ENCODE measurements around the gene BST1.

GRCh38 chr4:15683143-15683495 lies 19.7 kb upstream of the BST1 start:
- TF ChIP-seq CTCF (IDR thresholded peaks at IDR 0.05; ENCODE audit: insufficient read depth, low read length) (no peak), SPI1 (IDR thresholded peaks at IDR 0.05; ENCODE audit: borderline replicate concordance, low read depth) (no peak), POLR2AphosphoS5 (IDR thresholded peaks at IDR 0.05; ENCODE audit: low read depth) (no peak), GABPA (IDR thresholded peaks at IDR 0.05; ENCODE audit: low read depth) (no peak; the same call in 1 of the 2 replicates)

All from HL-60 (cell line).